GM19240 (cell line): ENCODE data around the gene ACD.

Experiments used
- DNase-seq: peaks from one replicate; pipeline ENCODE4 v3.0.0; 2011; ENCODE audit warnings: low spot score; ENCODE audit not compliant: insufficient read length

The ACD gene

GRCh38 chr16:67648088-67648763 is 11.8 kb downstream of the ACD start:
- DNase-seq: no peak

GRCh38 chr16:67647681-67648080 is 12.4 kb downstream of the ACD start:
- no peak for DNase-seq

GRCh38 chr16:67647111-67647651 is 12.9 kb downstream of the ACD start:
- no peak for DNase-seq

- DNase-seq: no peak
Observed at GRCh38 chr16:67645397-67646121, 14.5 kb downstream of the ACD start.

- no peak for DNase-seq
Observed at GRCh38 chr16:67644038-67644437, 16.0 kb downstream of the ACD start.

- no peak for DNase-seq
Observed at GRCh38 chr16:67641779-67642708, 18.0 kb downstream of the ACD start.

- DNase-seq: no peak
Observed at GRCh38 chr16:67637625-67638024, 22.4 kb downstream of the ACD start.

- no peak for DNase-seq
Observed at GRCh38 chr16:67636713-67637112, 23.3 kb downstream of the ACD start.

- no peak for DNase-seq
Observed at GRCh38 chr16:67632415-67633172, 27.5 kb downstream of the ACD start.

- DNase-seq: no peak
Observed at GRCh38 chr16:67628216-67628615, 31.8 kb downstream of the ACD start.

- DNase-seq: no peak
Observed at GRCh38 chr16:67613808-67614207, 46.3 kb downstream of the ACD start.

GRCh38 chr16:67608364-67608763 is 51.7 kb downstream of the ACD start:
- DNase-seq: no peak
